Sigmoid colon (tissue), 4 donors: ENCODE data around the gene C1orf167.

Experiments
- EP300 ChIP-seq, 4 donors: sonication (generic); formaldehyde crosslinking; IDR thresholded peaks; one replicate each; pipeline ENCODE4 v1.6.1; 2017; ENCODE audit warnings: antibody characterized with exemption in 4 of 4
- POLR2A ChIP-seq, 2 donors: fragments of 450-650 bp; IDR thresholded peaks; one replicate each; pipeline ENCODE4 v1.6.1; 2016; ENCODE audit warnings: antibody characterized with exemption in 2 of 2, mild to moderate bottlenecking in 2 of 2, moderate library complexity in 2 of 2
- POLR2AphosphoS5 ChIP-seq, 4 donors: sonication (generic); formaldehyde crosslinking; IDR thresholded peaks; one replicate each; pipeline ENCODE4 v1.6.1; 2017; ENCODE audit warnings: antibody characterized with exemption in 4 of 4
- TF ChIP-seq, protein P1 (sequence below), 4 experiments: fragments of 450-650 bp in 3 of 4; fragments of 200-600 bp in 1 of 4; IDR thresholded peaks; one replicate each; pipeline ENCODE4 v1.5.1; 2016 to 2019; ENCODE audit warnings: antibody characterized with exemption in 4 of 4, mild to moderate bottlenecking in 3 of 4, moderate library complexity in 2 of 4

DNA sequence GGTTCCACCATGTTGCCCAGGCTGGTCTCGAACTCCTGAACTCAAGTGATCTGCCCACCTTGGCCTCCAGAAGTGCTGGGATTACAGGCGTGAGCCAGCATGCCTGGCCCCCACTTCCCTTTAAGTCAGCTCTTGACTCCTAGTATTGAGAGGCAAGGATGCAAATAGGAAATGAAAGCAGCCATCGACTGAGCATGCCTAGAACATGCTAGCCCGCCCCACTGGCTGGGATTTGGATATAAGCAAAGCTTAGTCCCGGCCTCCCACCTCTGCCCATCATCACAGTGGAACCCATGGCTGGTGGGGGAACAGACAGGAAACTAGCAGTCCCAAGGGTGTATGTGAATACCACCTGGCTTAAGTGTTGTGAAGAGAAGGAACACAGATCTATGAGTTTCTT lies 10.5 kb downstream of the C1orf167 start:
- TF ChIP-seq, protein P1, sequence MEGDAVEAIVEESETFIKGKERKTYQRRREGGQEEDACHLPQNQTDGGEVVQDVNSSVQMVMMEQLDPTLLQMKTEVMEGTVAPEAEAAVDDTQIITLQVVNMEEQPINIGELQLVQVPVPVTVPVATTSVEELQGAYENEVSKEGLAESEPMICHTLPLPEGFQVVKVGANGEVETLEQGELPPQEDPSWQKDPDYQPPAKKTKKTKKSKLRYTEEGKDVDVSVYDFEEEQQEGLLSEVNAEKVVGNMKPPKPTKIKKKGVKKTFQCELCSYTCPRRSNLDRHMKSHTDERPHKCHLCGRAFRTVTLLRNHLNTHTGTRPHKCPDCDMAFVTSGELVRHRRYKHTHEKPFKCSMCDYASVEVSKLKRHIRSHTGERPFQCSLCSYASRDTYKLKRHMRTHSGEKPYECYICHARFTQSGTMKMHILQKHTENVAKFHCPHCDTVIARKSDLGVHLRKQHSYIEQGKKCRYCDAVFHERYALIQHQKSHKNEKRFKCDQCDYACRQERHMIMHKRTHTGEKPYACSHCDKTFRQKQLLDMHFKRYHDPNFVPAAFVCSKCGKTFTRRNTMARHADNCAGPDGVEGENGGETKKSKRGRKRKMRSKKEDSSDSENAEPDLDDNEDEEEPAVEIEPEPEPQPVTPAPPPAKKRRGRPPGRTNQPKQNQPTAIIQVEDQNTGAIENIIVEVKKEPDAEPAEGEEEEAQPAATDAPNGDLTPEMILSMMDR (IDR thresholded peaks at IDR 0.05) = no peak
- TF ChIP-seq EP300 (IDR thresholded peaks at IDR 0.05) (no peak), POLR2AphosphoS5 (IDR thresholded peaks at IDR 0.05) (no peak), POLR2A (IDR thresholded peaks at IDR 0.05) (no peak)
